ENCODE results near the gene PRKAR1B.

- TF ChIP-seq SUZ12 (IDR thresholded peaks at IDR 0.05; ENCODE audit: extremely low read depth, insufficient read depth, insufficient read length): no peak
- no peak for TF ChIP-seq YY1 (IDR thresholded peaks at IDR 0.05; ENCODE audit: insufficient read depth, insufficient read length)
Measured at GRCh38 chr7:545470-545869, 181.6 kb downstream of the PRKAR1B start.

All from NT2/D1 (cell line).